Activated B cell treated with CpG ODN at 0.5 μM for 24 hours (primary cell): ENCODE data around the gene CUL7. TPM values are rescaled to one million over a fixed set of nuclear protein-coding genes. Genes with fewer than 3 reads are reported as not detected.
"Not testable (repeated sequence)": the region's sequence is repeated elsewhere in the genome, so short reads cannot be mapped to it uniquely, and the experiment has no call there.

ENCODE experiments used
- ATAC-seq: fragments of 200-7000 bp; cut with Tn5 transposase; one replicate; pipeline ENCODE4 v1.10.0; 2021; ENCODE audit warnings: low read depth, mild to moderate bottlenecking, moderate library complexity
- CTCF ChIA-PET: fragments of 350-600 bp; sonication (Branson Sonifier 250); formaldehyde crosslinking; loops from one replicate; lab custom pipeline; 2021; ENCODE audit warnings: antibody characterized with exemption; lab: Charles Lee
- POLR2A ChIA-PET: fragments of 350-600 bp; sonication (Branson Sonifier 250); formaldehyde crosslinking; loops from one replicate; lab custom pipeline; 2021; ENCODE audit warnings: antibody characterized with exemption; lab: Charles Lee
- DNase-seq: peaks from one replicate; pipeline ENCODE4 v3.0.0; 2022
- H3K27ac Mint-ChIP-seq: one replicate; pipeline ENCODE4 v1.8.0; 2020; ENCODE audit warnings: mixed read lengths
- H3K27me3 Mint-ChIP-seq: one replicate; pipeline ENCODE4 v1.8.0; 2021; ENCODE audit warnings: mixed read lengths
- H3K36me3 Mint-ChIP-seq: one replicate; pipeline ENCODE4 v1.8.0; 2021; ENCODE audit warnings: low read depth, mixed read lengths
- H3K4me1 Mint-ChIP-seq: one replicate; pipeline ENCODE4 v1.8.0; 2021; ENCODE audit warnings: mixed read lengths
- H3K4me3 Mint-ChIP-seq: one replicate; pipeline ENCODE4 v1.8.0; 2020; ENCODE audit warnings: mild to moderate bottlenecking, mixed read lengths
- H3K9me3 Mint-ChIP-seq: one replicate; pipeline ENCODE4 v1.8.0; 2020; ENCODE audit warnings: mixed read lengths
- CTCF ChIP-seq: fragments of 200-600 bp; IDR thresholded peaks from one replicate; pipeline ENCODE4 v1.8.0; 2022; ENCODE audit warnings: antibody characterized with exemption, mild to moderate bottlenecking
- intact Hi-C: fragments of 100-400 bp; cut with micrococcal nuclease; formaldehyde crosslinking; loops from one replicate; pipeline ENCODE4 v1.15.1; 2024
- total RNA-seq: library from RNA; stranded (reverse); gene quantifications from 2 replicates; pipeline ENCODE4 v1.2.3, GENCODE V29; 2022

The CUL7 gene
- total RNA-seq, 1 donor from 2014 or later: 19.1 TPM

DNA sequence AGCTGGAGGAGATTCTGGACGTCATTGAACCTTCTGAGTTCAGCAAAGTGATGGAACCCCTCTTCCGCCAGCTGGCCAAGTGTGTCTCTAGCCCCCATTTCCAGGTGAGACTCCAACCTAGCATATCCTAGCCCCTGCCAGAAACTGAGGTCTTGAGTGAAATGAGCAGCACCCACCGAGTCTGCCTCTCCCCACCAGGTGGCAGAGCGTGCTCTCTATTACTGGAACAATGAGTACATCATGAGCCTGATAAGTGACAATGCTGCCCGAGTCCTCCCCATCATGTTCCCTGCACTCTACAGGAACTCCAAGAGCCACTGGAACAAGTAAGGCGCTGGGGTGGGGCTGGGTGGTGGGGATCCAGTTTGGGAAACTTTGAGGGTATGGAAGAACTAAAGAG lies 44.5 kb downstream of the CUL7 start:
- ATAC-seq: no peak
- CTCF ChIA-PET: interaction anchor here (1.2 to 2.3 kb wide), 2 partner anchors 25 to 134 kb away, joined by 3 to 12 read pairs; no protein-coding TSS in a partner anchor
- H3K4me3 Mint-ChIP-seq: no peak overlapping the region
- H3K27ac Mint-ChIP-seq: peak overlapping the region; percentile 12
- H3K36me3 Mint-ChIP-seq: peaks cover 75% of the 10 kb centered on the region
- DNase-seq: no peak
- TF ChIP-seq CTCF: no peak
- POLR2A ChIA-PET: interaction anchor here (2.1 kb wide), 1 partner anchor 79 kb away, joined by 6 read pairs; the partner anchor contains the start of gene CNPY3
- peaks cover 33% of the 10 kb centered on the region for H3K4me1 Mint-ChIP-seq
- no peaks in the 10 kb centered on the region for H3K9me3 Mint-ChIP-seq
- intact Hi-C loops: loop anchor here (1.0 kb wide), 1 partner anchor 134 kb away; no protein-coding TSS in a partner anchor
- H3K27me3 Mint-ChIP-seq: no peaks in the 10 kb centered on the region

DNA sequence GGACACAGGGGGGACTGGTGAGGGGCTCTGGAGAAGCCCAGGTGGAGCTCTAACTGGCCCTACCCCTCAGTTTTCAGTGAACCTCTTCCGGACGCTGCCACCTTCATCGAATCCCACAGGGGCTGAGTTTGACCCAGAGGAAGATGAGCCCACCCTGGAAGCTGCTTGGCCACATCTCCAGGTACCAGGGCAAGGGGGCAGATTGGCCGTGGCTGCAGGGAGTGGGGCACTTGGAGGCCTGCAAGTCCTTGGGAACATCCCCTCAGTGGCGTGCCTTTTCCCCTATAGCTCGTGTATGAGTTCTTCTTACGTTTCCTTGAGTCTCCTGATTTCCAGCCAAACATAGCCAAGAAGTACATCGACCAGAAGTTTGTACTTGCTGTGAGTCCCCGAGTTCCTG lies 46.5 kb downstream of the CUL7 start:
- intact Hi-C loops: no loop called here

DNA sequence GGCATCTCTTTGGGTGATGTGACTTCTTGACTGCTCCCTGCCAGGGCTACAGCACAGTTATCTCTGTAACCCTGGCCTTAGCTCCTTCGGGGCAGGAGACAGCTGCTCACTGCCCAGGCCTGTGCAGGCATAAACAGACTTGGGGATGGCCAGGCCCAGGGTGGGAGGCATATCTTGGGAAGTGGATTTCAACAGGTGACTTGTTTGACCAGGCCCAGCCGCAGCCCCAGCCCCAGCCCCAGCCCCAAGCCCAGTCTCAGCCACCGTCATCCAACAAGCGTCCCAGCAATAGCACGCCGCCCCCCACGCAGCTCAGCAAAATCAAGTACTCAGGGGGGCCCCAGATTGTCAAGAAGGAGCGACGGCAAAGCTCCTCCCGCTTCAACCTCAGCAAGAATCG lies 47.4 kb downstream of the CUL7 start:
- intact Hi-C loops: no loop called here
- ChIA-PET CTCF (no interaction called here), POLR2A (interaction anchor here (1.3 kb wide), 1 partner anchor 76 kb away, joined by 3 read pairs; the partner anchor contains the start of gene CNPY3)
- ATAC-seq (no peak), DNase-seq (no peak)
- H3K4me3 Mint-ChIP-seq: no peak overlapping the region
- H3K27me3 Mint-ChIP-seq: no peaks in the 10 kb centered on the region
- no peaks in the 10 kb centered on the region for H3K9me3 Mint-ChIP-seq
- no peak for TF ChIP-seq CTCF
- H3K27ac Mint-ChIP-seq: no peak overlapping the region
- H3K4me1 Mint-ChIP-seq: peaks cover 9% of the 10 kb centered on the region
- H3K36me3 Mint-ChIP-seq: peaks cover 50% of the 10 kb centered on the region

More for the DNA sequence above, 46.5 kb downstream of the CUL7 start:
- DNase-seq (no peak), ATAC-seq (no peak)
- Mint-ChIP-seq H3K4me3 (no peak overlapping the region), H3K27me3 (no peaks in the 10 kb centered on the region), H3K4me1 (peaks cover 13% of the 10 kb centered on the region), H3K27ac (no peak overlapping the region), H3K9me3 (no peaks in the 10 kb centered on the region), H3K36me3 (peaks cover 59% of the 10 kb centered on the region)
- TF ChIP-seq CTCF: no peak
- ChIA-PET POLR2A (interaction anchor here (1.3 kb wide), 1 partner anchor 77 kb away, joined by 3 read pairs; the partner anchor contains the start of gene CNPY3), CTCF (interaction anchor here (1.2 kb wide), 1 partner anchor 136 kb away, joined by 6 read pairs; no protein-coding TSS in a partner anchor)

- ATAC-seq (no peak), DNase-seq (no peak)
- intact Hi-C loops: no loop called here
- no peak for TF ChIP-seq CTCF
- Mint-ChIP-seq H3K27ac (no peak overlapping the region), H3K36me3 (peaks cover 47% of the 10 kb centered on the region), H3K9me3 (no peaks in the 10 kb centered on the region), H3K27me3 (no peaks in the 10 kb centered on the region), H3K4me3 (no peak overlapping the region), H3K4me1 (peaks cover 9% of the 10 kb centered on the region)
- ChIA-PET CTCF (no interaction called here), POLR2A (interaction anchor here (0.7 to 1.3 kb wide), 2 partner anchors 22 to 76 kb away, joined by 3 to 4 read pairs; partner anchors contain the start of gene CNPY3)
Measured at GRCh38 chr6:43005844-43006243, 47.8 kb downstream of the CUL7 start.

- DNase-seq: no peak
- ChIA-PET CTCF (interaction anchor here (0.7 kb wide), 1 partner anchor 23 kb away, joined by 7 read pairs; no protein-coding TSS in a partner anchor), POLR2A (no interaction called here)
- Mint-ChIP-seq H3K9me3 (no peaks in the 10 kb centered on the region), H3K27me3 (no peaks in the 10 kb centered on the region), H3K4me3 (no peak overlapping the region), H3K27ac (no peak overlapping the region), H3K36me3 (peaks cover 12% of the 10 kb centered on the region), H3K4me1 (no peaks in the 10 kb centered on the region)
- TF ChIP-seq CTCF: no peak
- intact Hi-C loops: no loop called here
- no peak for ATAC-seq
Measured at GRCh38 chr6:43001843-43002242, 51.8 kb downstream of the CUL7 start.

DNA sequence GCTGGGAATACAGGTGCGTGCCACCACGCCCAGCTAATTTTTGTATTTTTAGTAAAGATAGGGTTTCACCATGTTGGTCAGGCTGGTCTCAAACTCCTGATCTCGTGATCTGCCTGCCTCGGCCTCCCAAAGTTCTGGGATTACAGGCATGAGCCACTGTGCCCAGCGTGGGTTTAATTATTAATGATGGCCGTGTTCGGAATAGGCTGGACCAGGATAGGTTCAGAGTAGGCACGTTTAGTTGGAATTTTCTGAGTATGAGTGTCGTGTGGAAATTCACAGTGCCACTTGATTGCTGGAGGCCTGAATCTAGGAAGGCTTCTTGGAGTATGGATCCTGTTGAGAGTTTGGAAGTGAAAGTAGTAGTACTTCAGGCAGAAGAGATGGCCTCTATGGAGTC lies 55.4 kb downstream of the CUL7 start:
- CTCF ChIA-PET, ATAC-seq, H3K27ac Mint-ChIP-seq, H3K36me3 Mint-ChIP-seq, H3K27me3 Mint-ChIP-seq, POLR2A ChIA-PET, DNase-seq, H3K4me3 Mint-ChIP-seq, H3K4me1 Mint-ChIP-seq, H3K9me3 Mint-ChIP-seq, intact Hi-C loops: not testable (repeated sequence)
